Endothelial cell of umbilical vein (primary cell): Measurements from ENCODE around the gene CTIF. TPM values are rescaled to one million over a fixed set of nuclear protein-coding genes. Genes with fewer than 3 reads are reported as not detected.

ENCODE experiments used
- BruUV-seq: library from RNA; stranded (reverse); fragments of 400-500 nt; replicated peaks from 2 replicates; lab custom pipeline; 2021; lab: Mats Ljungman, UMichigan
- CTCF ChIA-PET: fragments of 300-600, 350-600 bp; sonication (Branson Sonifier 250); formaldehyde crosslinking; loops from one replicate; lab custom pipeline; 2021; ENCODE audit warnings: antibody characterized with exemption, inconsistent platforms; lab: Charles Lee
- POLR2A ChIA-PET: fragments of 300-600, 350-600 bp; sonication (Branson Sonifier 250); formaldehyde crosslinking; loops from one replicate; lab custom pipeline; 2021; ENCODE audit warnings: antibody characterized with exemption, inconsistent platforms; lab: Charles Lee
- DNase-seq: peaks from one replicate; pipeline ENCODE4 v3.0.0-alpha.2; 2011; ENCODE audit warnings: low read depth, low spot score
- FAIRE-seq: peaks from 2 replicates; lab custom pipeline; 2011; peaks lifted over from hg19 to GRCh38; lab: Jason Lieb, UNC
- H2AFZ ChIP-seq: 2 replicates; pipeline ENCODE4 v1.6.0; 2012; ENCODE audit warnings: low read depth, low read length, control low read depth, inconsistent platforms
- H3K27ac ChIP-seq: 2 replicates; pipeline ENCODE4 v1.5.1; 2011; ENCODE audit warnings: low read depth, mild to moderate bottlenecking, control low read depth, low read length, moderate library complexity; ENCODE audit not compliant: insufficient read depth
- H3K27me3 ChIP-seq, 2 experiments: 2 replicates each; pipeline versions ENCODE4 v1.6.0 to v1.6.1; 2011; ENCODE audit warnings: low read length in 2 of 2, mixed read lengths in 1 of 2; ENCODE audit not compliant: control insufficient read depth in 2 of 2, insufficient read depth in 2 of 2
- H3K36me3 ChIP-seq, 2 experiments: 2 replicates in 1 of 2; 3 replicates in 1 of 2; pipeline ENCODE4 v1.5.1; 2011; ENCODE audit warnings: low read length in 2 of 2, mild to moderate bottlenecking in 1 of 2, moderate library complexity in 1 of 2; ENCODE audit not compliant: control insufficient read depth in 2 of 2, insufficient read depth in 2 of 2; ENCODE audit errors: extremely low read depth in 1 of 2
- H3K4me1 ChIP-seq: 3 replicates; pipeline ENCODE4 v1.5.1; 2011; ENCODE audit warnings: mild to moderate bottlenecking, low read length; ENCODE audit not compliant: control insufficient read depth, insufficient read depth; ENCODE audit errors: extremely low read depth
- H3K4me2 ChIP-seq: 2 replicates; pipeline ENCODE4 v1.6.1; 2011; ENCODE audit warnings: low read length, control low read depth, mixed read lengths; ENCODE audit not compliant: insufficient read depth
- H3K4me3 ChIP-seq, 3 experiments: fragments of 200-600 bp in 1 of 3; sonication (generic), shearing (Covaris generic) in 1 of 3; replicated peaks in 1 of 3; 2 replicates each; pipeline ENCODE4 v1.5.1; 2011 to 2016; ENCODE audit warnings: control low read depth in 3 of 3, low read length in 3 of 3, mild to moderate bottlenecking in 2 of 3, inconsistent platforms in 1 of 3, low read depth in 1 of 3, moderate library complexity in 1 of 3; ENCODE audit not compliant: insufficient read depth in 1 of 3
- H3K79me2 ChIP-seq: 2 replicates; pipeline ENCODE4 v1.6.0; 2012; ENCODE audit warnings: low read length, inconsistent platforms; ENCODE audit not compliant: control insufficient read depth, insufficient read depth
- H3K9ac ChIP-seq: replicated peaks from 2 replicates; pipeline ENCODE3; 2011; ENCODE audit warnings: low read length, control low read depth; ENCODE audit not compliant: insufficient read depth; ENCODE audit errors: extremely low read depth
- H3K9me1 ChIP-seq: replicated peaks from 3 replicates; pipeline ENCODE4 v1.6.0; 2011; ENCODE audit warnings: mild to moderate bottlenecking, low read length; ENCODE audit not compliant: control insufficient read depth, insufficient read depth; ENCODE audit errors: extremely low read depth
- H3K9me3 ChIP-seq: replicated peaks from 2 replicates; pipeline ENCODE4 v1.5.1; 2012; ENCODE audit warnings: low read length, inconsistent platforms; ENCODE audit not compliant: control insufficient read depth, insufficient read depth
- H4K20me1 ChIP-seq: replicated peaks from 2 replicates; pipeline ENCODE3; 2011; ENCODE audit warnings: mild to moderate bottlenecking, low read length; ENCODE audit not compliant: control insufficient read depth, insufficient read depth; ENCODE audit errors: extremely low read depth
- CTCF ChIP-seq, 2 donors: IDR thresholded peaks; 1 replicate in 1 of 2; 2 replicates in 1 of 2; pipeline ENCODE4 v1.5.1; 2011; ENCODE audit warnings: low read length in 2 of 2, mild to moderate bottlenecking in 2 of 2, moderate library complexity in 2 of 2, control low read depth in 1 of 2, inconsistent platforms in 1 of 2, low read depth in 1 of 2; ENCODE audit not compliant: insufficient read depth in 1 of 2; ENCODE audit errors: extremely low read depth in 1 of 2
- EZH2 ChIP-seq: IDR thresholded peaks from 2 replicates; pipeline ENCODE4 v1.6.1; 2012; ENCODE audit warnings: borderline replicate concordance, low read depth, mild to moderate bottlenecking, moderate library complexity, low read length, inconsistent platforms; ENCODE audit not compliant: severe bottlenecking
- FOS ChIP-seq: IDR thresholded peaks from 2 replicates; pipeline ENCODE4 v1.6.1; 2011; ENCODE audit warnings: mild to moderate bottlenecking, low read length, moderate library complexity, borderline replicate concordance; ENCODE audit not compliant: insufficient read depth
- GATA2 ChIP-seq: IDR thresholded peaks from 2 replicates; pipeline ENCODE4 v1.7.0; 2011; ENCODE audit warnings: low read depth, mild to moderate bottlenecking, moderate library complexity, mixed read lengths, low read length; ENCODE audit not compliant: insufficient read length, insufficient read depth
- JUN ChIP-seq: IDR thresholded peaks from 2 replicates; pipeline ENCODE4 v1.6.1; 2011; ENCODE audit warnings: borderline replicate concordance, low read depth; ENCODE audit not compliant: insufficient read length, insufficient read depth
- MAX ChIP-seq: IDR thresholded peaks from 2 replicates; pipeline ENCODE4 v1.6.1; 2011; ENCODE audit not compliant: insufficient read depth, insufficient read length
- MYC ChIP-seq: IDR thresholded peaks from one replicate; pipeline ENCODE4 v1.6.1; 2011; ENCODE audit warnings: mild to moderate bottlenecking, low read depth, low read length
- POLR2A ChIP-seq: IDR thresholded peaks from 2 replicates; pipeline ENCODE4 v1.6.1; 2012; ENCODE audit warnings: low read depth, mild to moderate bottlenecking, control low read depth, low read length
- POLR2AphosphoS5 ChIP-seq: IDR thresholded peaks from 2 replicates; pipeline ENCODE4 v1.6.1; 2012; ENCODE audit warnings: low read depth, mild to moderate bottlenecking, control low read depth, low read length, moderate library complexity; ENCODE audit not compliant: insufficient read depth
- dilution Hi-C: fragments of 300-500 bp; cut with MboI; formaldehyde crosslinking; loops from one replicate; pipeline ENCODE4 v1.15.0; 2019; ENCODE audit warnings: low sequenced_read_pairs; ENCODE audit not compliant: extremely low pct_ligation_motif_present
- intact Hi-C: fragments of 100-400 bp; cut with micrococcal nuclease; formaldehyde crosslinking; loops from one replicate; pipeline ENCODE4 v1.10.0; 2022
- polyA plus RNA-seq, 4 experiments: library from polyadenylated mRNA; depleted of rRNA in 3 of 4; stranded (reverse) in 3 of 4; unstranded in 1 of 4; fragments of >200 nt; gene quantifications; 2 replicates each; pipeline versions ENCODE4 v1.2.1 to v1.2.3, GENCODE V29; 2011 to 2012; ENCODE audit warnings: missing spikeins in 1 of 4
- total RNA-seq: library from RNA; stranded (reverse); gene quantifications from 2 replicates; pipeline ENCODE4 v1.2.3, GENCODE V29; 2021

The CTIF gene
- total and polyA plus RNA-seq, 2 donors (not counting 3 experiments of a cell fraction or from before 2014, with no cell fraction given), result 20.9 to 57.7 TPM

- no peak for FAIRE-seq
- no peak overlapping the region for H3K4me3 ChIP-seq
- POLR2A ChIA-PET, result interaction anchor here (0.6 kb wide), 1 partner anchor 74 kb away, joined by 3 read pairs; no protein-coding TSS in a partner anchor
- DNase-seq, result no peak
- no peaks in the 10 kb centered on the region for H3K79me2 ChIP-seq
- no peaks in the 10 kb centered on the region for H3K4me1 ChIP-seq
- H3K9ac ChIP-seq, result no peak overlapping the region
- dilution Hi-C loops (no loop called here), intact Hi-C loops (no loop called here)
- no peaks in the 10 kb centered on the region for H4K20me1 ChIP-seq
- no peaks in the 10 kb centered on the region for H3K9me3 ChIP-seq
- H3K9me1 ChIP-seq, result no peaks in the 10 kb centered on the region
- no peak overlapping the region for H3K27ac ChIP-seq
- no peak for TF ChIP-seq MAX
- TF ChIP-seq MYC, result no peak
- no peak for TF ChIP-seq POLR2A
- TF ChIP-seq GATA2, result no peak
- TF ChIP-seq EZH2, result no peak
- no peak for TF ChIP-seq JUN
- TF ChIP-seq POLR2AphosphoS5, result no peak
- no peak for TF ChIP-seq FOS
- TF ChIP-seq CTCF (IDR thresholded peaks at IDR 0.05; ENCODE audit: extremely low read depth in 1 of 2, insufficient read depth in 1 of 2, low read depth in 1 of 2, low read length in 2 of 2), result no peak
- CTCF ChIA-PET, result interaction anchor here (1.0 kb wide), 1 partner anchor 195 kb away, joined by 4 read pairs; no protein-coding TSS in a partner anchor
- no peak overlapping the region for H2AFZ ChIP-seq
- H3K4me2 ChIP-seq, result no peak overlapping the region
- no TSS peak for BruUV-seq
- peaks cover 0 to 14% of the 10 kb centered on the region in 2 experiments for H3K36me3 ChIP-seq
- H3K27me3 ChIP-seq, result no peaks in the 10 kb centered on the region
Measured at GRCh38 chr18:48670751-48671560, 132.1 kb downstream of the CTIF start.
